NCI-H1930 (cell line): ENCODE data around the gene SLC16A3.
"Not testable (repeated sequence)": the region's sequence is repeated elsewhere in the genome, so short reads cannot be mapped to it uniquely, and the experiment has no call there.

ENCODE experiments used
- DNase-seq, 2 experiments: peaks; one replicate each; lab custom pipeline; 2025; lab: John Stamatoyannopoulos, UW

SLC16A3 gene

GRCh38 chr17:82204831-82205719 lies 23.8 kb upstream of the SLC16A3 start:
- DNase-seq = no peak

DNA sequence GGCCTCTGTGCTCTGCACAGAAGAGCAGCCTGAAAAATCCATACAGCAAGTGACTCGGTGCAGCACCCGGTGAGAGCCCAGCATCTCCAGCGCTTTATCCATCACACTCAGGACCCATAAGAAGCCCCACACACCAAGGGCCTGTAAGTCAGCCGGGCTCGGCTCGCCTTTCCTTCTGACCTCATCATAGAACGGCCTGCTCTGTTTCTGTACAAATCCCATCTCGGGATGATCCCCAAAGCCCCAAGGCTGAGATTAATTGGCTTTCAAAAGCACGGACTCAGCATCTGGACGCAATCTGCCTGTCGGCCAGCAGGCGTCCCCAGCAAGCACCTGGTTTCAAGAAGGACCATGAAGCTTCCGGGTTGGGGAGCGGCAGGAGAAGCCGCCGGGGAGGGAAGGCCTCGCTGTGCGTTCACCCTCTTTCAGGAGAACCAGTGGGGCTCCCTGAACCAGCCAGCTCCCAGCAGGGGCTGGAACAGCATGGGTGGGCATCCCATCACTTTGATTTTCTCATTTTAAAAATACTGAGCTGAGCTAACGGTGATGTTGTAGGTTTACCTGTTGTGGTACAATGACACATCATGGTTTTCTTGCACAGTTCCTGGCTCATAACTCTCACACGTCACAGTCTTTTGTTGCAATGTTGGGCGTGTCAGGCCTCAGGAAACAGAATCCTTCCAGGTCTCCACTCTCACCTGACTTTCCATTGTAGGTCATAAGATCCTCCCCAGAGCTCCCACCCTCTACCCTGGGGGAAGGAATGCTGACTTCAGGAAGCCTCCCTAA lies 22.9 kb upstream of the SLC16A3 start:
- peak; percentile 69 to 70 for DNase-seq

DNA sequence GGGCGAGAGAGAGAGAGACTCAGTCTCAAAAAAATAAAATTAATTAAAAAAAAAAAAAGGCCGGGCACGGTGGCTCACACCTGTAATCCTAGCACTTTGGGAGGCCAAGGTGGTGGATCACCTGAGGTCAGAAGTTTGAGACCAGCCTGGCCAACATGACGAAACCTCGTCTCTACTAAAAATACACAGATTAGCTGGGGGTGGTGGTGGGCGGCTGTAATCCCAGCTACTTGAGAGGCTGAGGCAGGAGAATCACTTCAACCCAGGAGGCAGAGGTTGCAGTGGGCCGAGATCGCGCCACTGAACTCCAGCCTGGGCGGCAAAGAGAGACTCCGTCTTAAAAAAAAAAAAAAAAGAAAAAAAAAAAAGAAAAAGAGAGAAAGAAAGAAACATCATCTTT lies 18.2 kb upstream of the SLC16A3 start:
- DNase-seq = not testable (repeated sequence)

DNA sequence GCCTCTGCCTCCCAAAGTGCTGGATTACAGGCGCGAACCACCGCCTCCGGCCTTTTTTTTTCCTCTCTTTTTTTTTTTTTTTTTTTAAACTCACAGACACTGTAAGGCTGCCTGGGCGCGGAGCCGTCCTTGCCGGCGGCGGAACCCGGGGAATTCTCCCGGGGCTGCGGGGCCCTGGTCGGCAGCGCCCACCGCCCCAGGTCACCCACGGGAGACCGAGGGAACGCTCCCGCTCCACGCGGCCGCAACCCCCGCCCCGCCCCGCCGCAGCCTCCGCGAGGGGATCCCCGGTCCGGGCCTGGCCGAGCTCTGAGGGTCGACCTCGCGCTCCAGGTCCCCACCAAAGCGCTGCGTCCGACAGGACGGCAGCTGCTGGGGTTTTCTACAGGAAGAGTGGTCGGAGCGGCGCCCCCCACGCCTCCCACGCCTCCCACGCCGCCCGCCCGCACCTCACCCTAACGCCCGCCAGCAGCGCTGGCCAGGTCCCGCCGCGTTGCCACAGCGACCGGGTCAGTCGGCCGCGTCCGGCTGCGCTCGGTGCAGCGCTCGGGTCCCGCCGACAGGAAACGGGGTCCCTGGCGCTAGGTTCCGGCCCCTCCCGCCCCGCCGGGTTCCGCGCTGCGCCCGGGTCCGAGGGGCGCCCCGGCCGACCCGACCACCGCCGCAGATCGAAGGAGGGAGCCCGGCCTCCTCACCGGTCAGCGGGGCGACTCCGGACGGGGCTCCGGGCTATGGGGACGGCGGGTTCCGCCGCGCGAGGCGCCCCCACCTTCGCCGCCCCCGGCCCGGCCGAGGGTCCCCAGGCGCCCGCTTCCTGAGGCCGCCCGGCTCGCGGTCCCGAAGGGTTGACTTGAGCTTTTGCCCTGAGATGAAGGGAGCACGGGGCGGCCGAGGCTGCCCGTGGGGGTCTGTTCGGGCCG lies 16.3 kb upstream of the SLC16A3 start, which contains the start of gene CCDC57:
CCDC57 (minus strand) TSS at position 512 of the 920 bp plus-strand sequence. CDS start 10,898 bp downstream, outside the sequence.
- DNase-seq = peak; percentile 60 to 87

GRCh38 chr17:82213251-82214011 lies 15.4 kb upstream of the SLC16A3 start:
- peak; percentile 37 to 45 for DNase-seq

DNA sequence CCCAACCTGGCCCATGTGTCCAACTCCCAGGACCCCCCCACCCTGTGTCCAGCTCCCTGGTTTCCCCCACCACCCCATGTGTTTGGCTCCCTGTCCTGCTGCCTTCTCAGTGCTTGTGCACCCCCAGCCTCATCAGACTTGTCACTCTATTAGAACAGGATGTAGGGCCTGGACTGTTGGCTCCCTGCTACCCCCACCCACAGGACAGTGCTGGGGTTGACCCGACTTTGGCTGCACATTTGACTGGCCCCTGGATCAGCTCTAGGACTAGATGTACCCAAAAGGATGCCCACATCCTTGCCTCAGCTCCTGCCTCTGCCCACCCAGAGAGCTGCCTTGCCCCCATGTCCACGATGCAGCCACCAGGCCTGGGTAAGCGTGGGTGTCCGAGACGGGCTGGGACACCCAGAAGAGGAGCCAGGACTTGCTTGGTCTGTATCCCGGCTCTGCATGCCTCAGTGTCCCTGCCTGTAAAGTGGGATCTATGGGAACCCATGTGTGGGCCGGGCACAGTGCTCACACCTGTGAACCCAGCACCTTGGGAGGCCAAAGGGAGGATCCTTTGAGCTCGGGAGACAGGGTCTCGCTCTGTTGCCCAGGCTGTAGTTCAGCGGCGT lies 14.7 kb upstream of the SLC16A3 start:
- no peak for DNase-seq

DNA sequence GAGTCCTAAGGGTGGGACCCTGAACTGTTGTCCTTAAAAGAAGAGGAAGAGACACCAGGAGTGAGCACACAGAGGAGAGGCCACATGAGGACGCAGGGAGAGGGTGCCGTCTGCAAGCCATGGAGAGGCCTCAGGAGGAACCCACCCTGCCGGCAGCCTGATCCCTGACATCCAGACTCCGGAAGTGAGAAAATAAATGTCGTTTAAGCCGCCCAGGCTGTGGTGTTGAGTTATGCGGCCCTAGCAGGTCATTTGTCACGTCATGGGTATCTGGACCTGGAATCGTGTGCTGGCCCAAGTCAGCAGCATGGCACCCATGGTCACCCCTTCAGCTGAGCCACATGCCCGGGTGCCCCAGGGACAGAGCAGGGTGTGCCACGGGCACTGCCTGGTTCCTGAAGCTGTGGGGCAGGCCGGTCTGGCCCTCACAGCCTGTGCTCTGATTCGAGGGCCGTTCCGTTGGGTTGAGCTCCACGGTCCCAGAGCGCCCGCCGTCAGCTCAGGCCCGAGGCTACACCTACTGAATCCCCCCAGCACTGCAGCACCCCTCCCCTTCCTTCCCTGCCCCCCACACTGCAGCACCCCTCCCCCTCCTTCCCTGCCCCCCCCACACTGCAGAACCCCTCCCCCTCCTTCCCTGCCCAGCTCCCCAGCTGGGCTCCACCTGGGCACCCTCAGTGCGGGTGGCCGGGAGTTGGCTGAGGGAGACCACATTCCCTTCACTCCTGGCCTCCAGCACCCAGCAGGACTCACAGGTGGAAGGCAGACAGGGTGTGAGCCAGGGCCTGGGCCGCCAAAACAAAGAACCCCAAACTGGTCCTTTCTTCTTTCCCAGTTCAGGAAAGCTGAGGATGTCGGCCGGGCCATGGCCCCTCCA lies 13.5 kb upstream of the SLC16A3 start:
- no peak for DNase-seq

GRCh38 chr17:82215972-82216300 lies 12.9 kb upstream of the SLC16A3 start:
- no peak for DNase-seq

GRCh38 chr17:82216301-82217119 lies 12.3 kb upstream of the SLC16A3 start:
- DNase-seq = no peak

GRCh38 chr17:82217120-82217529 lies 11.7 kb upstream of the SLC16A3 start:
- no peak for DNase-seq

DNA sequence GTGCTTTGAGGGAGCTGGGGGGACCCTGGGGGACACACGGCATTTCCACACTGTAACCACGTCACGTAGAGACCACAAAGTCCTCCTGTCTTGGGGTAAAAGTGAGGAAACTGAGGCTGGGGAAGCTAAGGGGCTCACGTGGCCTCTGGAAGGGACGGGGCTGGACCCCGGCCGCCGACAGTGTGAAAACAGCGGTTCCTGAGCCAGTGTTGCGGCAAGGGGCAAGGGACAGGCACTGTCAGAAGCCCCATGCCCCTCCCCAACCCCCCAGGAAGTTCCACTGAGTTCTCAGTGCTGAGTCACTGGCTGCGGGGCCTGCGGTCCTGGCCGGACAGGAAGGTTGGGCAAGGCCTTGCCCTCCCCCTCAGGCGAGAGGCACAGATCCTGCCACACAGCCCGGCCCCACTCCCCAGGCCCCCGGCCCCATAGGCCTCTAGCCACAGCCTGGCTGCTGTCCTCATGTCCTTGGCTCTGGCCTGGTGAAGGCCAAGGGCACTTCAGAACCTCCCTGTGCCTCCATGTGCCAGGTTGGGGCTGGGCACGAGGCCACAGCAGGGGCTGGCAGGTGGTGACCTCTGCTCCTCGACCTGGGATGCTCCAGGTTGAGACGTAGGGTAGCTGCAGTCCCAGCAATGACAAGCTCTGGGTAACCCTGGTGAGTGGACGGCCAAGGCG lies 11.2 kb upstream of the SLC16A3 start:
- DNase-seq = no peak

- no peak for DNase-seq
Measured at GRCh38 chr17:82218349-82219075, 10.3 kb upstream of the SLC16A3 start.

- no peak for DNase-seq
Measured at GRCh38 chr17:82219083-82219482, 9.8 kb upstream of the SLC16A3 start.

GRCh38 chr17:82219753-82220709 lies 8.8 kb upstream of the SLC16A3 start:
- no peak for DNase-seq

GRCh38 chr17:82221341-82221902 lies 7.4 kb upstream of the SLC16A3 start:
- DNase-seq = no peak

GRCh38 chr17:82222816-82223215 lies 6.0 kb upstream of the SLC16A3 start:
- DNase-seq = no peak
